Natural killer cell (primary cell): ENCODE results near the gene AVPR1B. TPM values are rescaled to one million over a fixed set of nuclear protein-coding genes. Genes with fewer than 3 reads are reported as not detected.

ENCODE experiments used
- ATAC-seq, 3 donors: fragments of 150-1000 bp in 2 of 3; fragments of 200-7000 bp in 1 of 3; cut with Tn5 transposase; 1 replicate in 1 of 3; 2 replicates in 2 of 3; pipeline ENCODE4 v1.10.0; 2021; ENCODE audit warnings: mild to moderate bottlenecking in 2 of 3, moderate library complexity in 2 of 3
- DNase-seq, 2 donors: peaks; one replicate each; pipeline versions ENCODE4 v3.0.0 to v3.0.0-alpha.2; 2013 to 2021; ENCODE audit warnings: mixed read lengths in 1 of 2
- H3K27ac ChIP-seq: one replicate; pipeline ENCODE4 v1.5.1; 2013; ENCODE audit warnings: mild to moderate bottlenecking, low read length
- H3K27me3 ChIP-seq: one replicate; pipeline ENCODE4 v1.6.1; 2013; ENCODE audit warnings: low read length; ENCODE audit not compliant: control insufficient read depth, insufficient read depth
- H3K36me3 ChIP-seq: one replicate; pipeline ENCODE4 v1.6.1; 2013; ENCODE audit warnings: low read length; ENCODE audit not compliant: control insufficient read depth, insufficient read depth
- H3K4me1 ChIP-seq: one replicate; pipeline ENCODE4 v1.6.1; 2013; ENCODE audit warnings: low read length; ENCODE audit not compliant: control insufficient read depth, insufficient read depth
- H3K4me3 ChIP-seq: one replicate; pipeline ENCODE4 v1.5.1; 2013; ENCODE audit warnings: low read length
- H3K9me3 ChIP-seq: one replicate; pipeline ENCODE4 v1.6.1; 2013; ENCODE audit warnings: low read length; ENCODE audit not compliant: control insufficient read depth, insufficient read depth
- H3K27ac Mint-ChIP-seq, 2 donors: one replicate each; pipeline ENCODE4 v1.8.0; 2022; ENCODE audit warnings: mild to moderate bottlenecking in 2 of 2, mixed read lengths in 2 of 2, moderate library complexity in 1 of 2
- H3K27me3 Mint-ChIP-seq, 2 donors: one replicate each; pipeline ENCODE4 v1.8.0; 2022; ENCODE audit warnings: low read depth in 2 of 2, mixed read lengths in 2 of 2
- H3K36me3 Mint-ChIP-seq: one replicate; pipeline ENCODE4 v1.8.0; 2022; ENCODE audit warnings: mixed read lengths
- H3K4me1 Mint-ChIP-seq, 2 donors: one replicate each; pipeline ENCODE4 v1.8.0; 2022; ENCODE audit warnings: mixed read lengths in 2 of 2
- H3K4me3 Mint-ChIP-seq: one replicate; pipeline ENCODE4 v1.8.0; 2022; ENCODE audit warnings: mild to moderate bottlenecking, moderate library complexity, mixed read lengths
- H3K9me3 Mint-ChIP-seq, 2 donors: one replicate each; pipeline ENCODE4 v1.8.0; 2022; ENCODE audit warnings: mixed read lengths in 2 of 2
- CTCF ChIP-seq: fragments of 200-600 bp; IDR thresholded peaks from one replicate; pipeline ENCODE4 v1.8.0; 2022; ENCODE audit warnings: antibody characterized with exemption
- WGBS: methylation state at CpG from one replicate; pipeline ENCODE4 v1.1.7; 2013; ENCODE audit warnings: missing lambda C conversion rate; ENCODE audit not compliant: insufficient coverage; 5-methylcytosine and 5-hydroxymethylcytosine counted together
- intact Hi-C: fragments of 100-400 bp; cut with micrococcal nuclease; formaldehyde crosslinking; loops from one replicate; pipeline ENCODE4 v1.14.2; 2022
- total RNA-seq, 4 donors: library from RNA; stranded (reverse); fragments of 120-200 nt in 1 of 4; gene quantifications; one replicate each; pipeline versions ENCODE4 v1.2.3 to v1.2.4, GENCODE V29; 2013 to 2022

The AVPR1B gene
- total RNA-seq, 3 donors from 2014 or later (not counting 1 experiment from before 2014, with no cell fraction given): not detected

GRCh38 chr1:206083750-206084149 is 33.4 kb downstream of the AVPR1B start:
- intact Hi-C loops: no loop called here
- DNase-seq (no peak), ATAC-seq (no peak)
- H3K27me3 Mint-ChIP-seq: peaks cover 1 to 7% of the 10 kb centered on the region in 2 donors
- H3K9me3 Mint-ChIP-seq: no peaks in the 10 kb centered on the region
- H3K27ac ChIP-seq: no peak overlapping the region
- H3K4me1 Mint-ChIP-seq: peaks cover 8 to 12% of the 10 kb centered on the region in 2 donors
- peaks cover 4% of the 10 kb centered on the region for H3K4me1 ChIP-seq
- H3K9me3 ChIP-seq: no peaks in the 10 kb centered on the region
- no peak overlapping the region for H3K4me3 Mint-ChIP-seq
- H3K36me3 ChIP-seq: no peaks in the 10 kb centered on the region
- no peak overlapping the region for H3K4me3 ChIP-seq
- no peaks in the 10 kb centered on the region for H3K36me3 Mint-ChIP-seq
- WGBS: 96% methylated on average over 2 of the region's 2 CpGs
- H3K27me3 ChIP-seq: no peaks in the 10 kb centered on the region
- no peak overlapping the region for H3K27ac Mint-ChIP-seq
- no peak for TF ChIP-seq CTCF

GRCh38 chr1:206082831-206083695 is 34.1 kb downstream of the AVPR1B start:
- DNase-seq (no peak), ATAC-seq (no peak)
- Mint-ChIP-seq H3K27me3 (peaks cover 0 to 7% of the 10 kb centered on the region in 2 donors), H3K36me3 (no peaks in the 10 kb centered on the region), H3K4me3 (no peak overlapping the region), H3K9me3 (no peaks in the 10 kb centered on the region), H3K27ac (no peak overlapping the region), H3K4me1 (peaks cover 8 to 12% of the 10 kb centered on the region in 2 donors)
- Histone ChIP-seq H3K4me1 (peaks cover 4% of the 10 kb centered on the region), H3K4me3 (no peak overlapping the region), H3K27ac (no peak overlapping the region), H3K9me3 (no peaks in the 10 kb centered on the region), H3K36me3 (no peaks in the 10 kb centered on the region), H3K27me3 (no peaks in the 10 kb centered on the region)
- no peak for TF ChIP-seq CTCF
- intact Hi-C loops: no loop called here
- WGBS: 66% methylated on average over 6 of the region's 8 CpGs

- Histone ChIP-seq H3K9me3 (no peaks in the 10 kb centered on the region), H3K4me3 (no peak overlapping the region), H3K36me3 (no peaks in the 10 kb centered on the region), H3K4me1 (peaks cover 4% of the 10 kb centered on the region), H3K27ac (no peak overlapping the region), H3K27me3 (no peaks in the 10 kb centered on the region)
- Mint-ChIP-seq H3K27ac (no peak overlapping the region), H3K4me3 (no peak overlapping the region), H3K4me1 (peaks cover 8 to 12% of the 10 kb centered on the region in 2 donors), H3K36me3 (no peaks in the 10 kb centered on the region), H3K9me3 (no peaks in the 10 kb centered on the region), H3K27me3 (peaks cover 0 to 7% of the 10 kb centered on the region in 2 donors)
- DNase-seq (no peak), ATAC-seq (no peak)
- TF ChIP-seq CTCF: no peak
- intact Hi-C loops: no loop called here
- 90% methylated on average over 5 of the region's 5 CpGs for WGBS
Measured at GRCh38 chr1:206081856-206082255, 35.3 kb downstream of the AVPR1B start.
